HepG2 (cell line): ENCODE results near the gene NDEL1. TPM values are rescaled to one million over a fixed set of nuclear protein-coding genes. Genes with fewer than 3 reads are reported as not detected.

Experiments used
- ATAC-seq: fragments of 200-7000 bp; cut with Tn5 transposase; 3 replicates; pipeline ENCODE4 v1.9.1; 2020; ENCODE audit warnings: mild to moderate bottlenecking, moderate library complexity
- BruUV-seq: library from RNA; stranded (reverse); fragments of 400-500 nt; replicated peaks from 2 replicates; lab custom pipeline; 2021; lab: Mats Ljungman, UMichigan
- CTCF ChIA-PET: fragments of 300-600 bp; formaldehyde crosslinking; extraction: SDS; loops from one replicate; lab custom pipeline; 2021; ENCODE audit warnings: low total read pairs, inconsistent platforms, low intra/inter-chr PET ratio; lab: Yijun Ruan, JAX
- POLR2A ChIA-PET: fragments of 350-600 bp; sonication (Branson Sonifier 250); formaldehyde crosslinking; loops from one replicate; lab custom pipeline; 2020; ENCODE audit warnings: antibody characterized with exemption, inconsistent platforms; lab: Yijun Ruan, JAX
- DNase-seq: peaks from one replicate; pipeline ENCODE4 v3.0.0-alpha.2; 2015; ENCODE audit warnings: low spot score
- FAIRE-seq: peaks from 3 replicates; lab custom pipeline; 2011; peaks lifted over from hg19 to GRCh38; lab: Jason Lieb, UNC
- H2AFZ ChIP-seq: one replicate; pipeline ENCODE4 v1.6.1; 2011; ENCODE audit warnings: low read length, inconsistent platforms
- H3K27ac ChIP-seq: fragments of 300-600 bp; 3 replicates; pipeline ENCODE4 v1.8.0; 2011; ENCODE audit warnings: mixed run types, mild to moderate bottlenecking, mixed read lengths, low read length, inconsistent platforms; ENCODE audit not compliant: insufficient read depth; ENCODE audit errors: extremely low read length
- H3K27me3 ChIP-seq, 2 experiments: fragments of 200-600 bp in 1 of 2; 2 replicates in 1 of 2; 3 replicates in 1 of 2; pipeline versions ENCODE4 v1.6.0 to v1.8.0; 2011; ENCODE audit warnings: low read length in 2 of 2, mild to moderate bottlenecking in 2 of 2, moderate library complexity in 2 of 2, inconsistent platforms in 1 of 2; ENCODE audit not compliant: insufficient read depth in 2 of 2, control insufficient read depth in 1 of 2
- H3K36me3 ChIP-seq, 2 experiments: fragments of 200-600 bp in 1 of 2; replicated peaks in 1 of 2; 2 replicates in 1 of 2; 3 replicates in 1 of 2; pipeline versions ENCODE4 v1.5.1 to v1.8.0; 2011; ENCODE audit warnings: low read length in 2 of 2, inconsistent platforms in 1 of 2; ENCODE audit not compliant: insufficient read depth in 2 of 2, control insufficient read depth in 1 of 2
- H3K4me1 ChIP-seq: 2 replicates; pipeline ENCODE4 v1.5.1; 2012; ENCODE audit warnings: low read length, inconsistent platforms; ENCODE audit not compliant: insufficient read depth
- H3K4me2 ChIP-seq: 2 replicates; pipeline ENCODE4 v1.6.0; 2011; ENCODE audit warnings: low read depth, low read length, inconsistent platforms
- H3K4me3 ChIP-seq, 3 experiments: fragments of 200-600 bp in 1 of 3; sonication (generic), shearing (Covaris generic) in 1 of 3; replicated peaks in 1 of 3; 2 replicates each; pipeline ENCODE4 v1.5.1; 2011 to 2016; ENCODE audit warnings: low read length in 3 of 3, inconsistent platforms in 2 of 3, low read depth in 2 of 3, mild to moderate bottlenecking in 2 of 3, control low read depth in 1 of 3, mixed read lengths in 1 of 3; ENCODE audit not compliant: insufficient read depth in 1 of 3
- H3K79me2 ChIP-seq: one replicate; pipeline ENCODE4 v1.6.1; 2011; ENCODE audit warnings: low read length, inconsistent platforms; ENCODE audit not compliant: insufficient read depth
- H3K9ac ChIP-seq: 2 replicates; pipeline ENCODE4 v1.6.0; 2011; ENCODE audit warnings: mild to moderate bottlenecking, low read depth, low read length, inconsistent platforms; ENCODE audit not compliant: insufficient read depth
- H3K9me3 ChIP-seq: 2 replicates; pipeline ENCODE4 v1.5.1; 2012; ENCODE audit warnings: mild to moderate bottlenecking, low read length
- H4K20me1 ChIP-seq: 2 replicates; pipeline ENCODE4 v1.6.0; 2011; ENCODE audit warnings: inconsistent platforms, mild to moderate bottlenecking, low read length, moderate library complexity; ENCODE audit not compliant: insufficient read depth
- BRCA1 ChIP-seq: sonication (generic); formaldehyde crosslinking; IDR thresholded peaks from 2 replicates; pipeline ENCODE4 v1.4.0; 2020; ENCODE audit warnings: missing genetic modification reagents
- E2F1 ChIP-seq: sonication (generic); formaldehyde crosslinking; IDR thresholded peaks from 2 replicates; pipeline ENCODE4 v1.5.0; 2020; ENCODE audit warnings: missing genetic modification reagents
- HMG20A ChIP-seq: IDR thresholded peaks from 2 replicates; pipeline ENCODE4 v1.6.1; 2016; ENCODE audit warnings: borderline replicate concordance
- HMGXB4 ChIP-seq, 2 experiments: sonication (generic) in 1 of 2; formaldehyde crosslinking in 1 of 2; IDR thresholded peaks; 2 replicates each; pipeline versions ENCODE4 v1.4.0 to v1.6.1; 2018 to 2020; ENCODE audit warnings: missing genetic modification reagents in 2 of 2, borderline replicate concordance in 1 of 2, low read depth in 1 of 2, mild to moderate bottlenecking in 1 of 2, missing biosample characterization in 1 of 2
- PAF1 ChIP-seq: IDR thresholded peaks from 2 replicates; pipeline ENCODE4 v1.6.1; 2016; ENCODE audit warnings: missing genetic modification reagents, missing compliant biosample characterization
- PRDM10 ChIP-seq: sonication (generic); formaldehyde crosslinking; IDR thresholded peaks from 2 replicates; pipeline ENCODE4 v1.4.0; 2020; ENCODE audit warnings: low read depth, missing genetic modification reagents
- SRF ChIP-seq: IDR thresholded peaks from 2 replicates; pipeline ENCODE4 v1.6.1; 2011; ENCODE audit warnings: mild to moderate bottlenecking, low read depth, low read length, moderate library complexity
- ZFP36 ChIP-seq: fragments of 150-350 bp; IDR thresholded peaks from 2 replicates; pipeline ENCODE4 v1.6.1; 2018; ENCODE audit warnings: borderline replicate concordance, low read length, low read depth; ENCODE audit not compliant: partially characterized antibody
- ZNF101 ChIP-seq: sonication (generic); formaldehyde crosslinking; IDR thresholded peaks from 2 replicates; pipeline ENCODE4 v1.4.0; 2020; ENCODE audit warnings: mild to moderate bottlenecking, low read depth, missing genetic modification reagents, borderline replicate concordance
- ZNF3 ChIP-seq: IDR thresholded peaks from 2 replicates; pipeline ENCODE4 v1.7.0; 2017; ENCODE audit warnings: inconsistent platforms
- ZNF329 ChIP-seq: sonication (generic); formaldehyde crosslinking; IDR thresholded peaks from 2 replicates; pipeline ENCODE4 v1.9.0; 2021; ENCODE audit warnings: low read depth, mild to moderate bottlenecking, missing genetic modification reagents
- WGBS: methylation state at CpG from one replicate; pipeline ENCODE4 v1.1.6; 2017; ENCODE audit warnings: low lambda C conversion rate; 5-methylcytosine and 5-hydroxymethylcytosine counted together
- in situ Hi-C: cut with HindIII; loops from 2 replicates; pipeline ENCODE4 v1.10.0; 2017; ENCODE audit warnings: low pct_unique_long_range_greater_than_20kb; ENCODE audit not compliant: extremely low pct_ligation_motif_present
- intact Hi-C: fragments of 100-400 bp; cut with micrococcal nuclease; formaldehyde crosslinking; loops from one replicate; pipeline ENCODE4 v1.10.0; 2022; ENCODE audit not compliant: unreplicated experiment
- polyA plus RNA-seq, 8 experiments: library from polyadenylated mRNA; depleted of rRNA in 3 of 8; stranded (reverse) in 7 of 8; unstranded in 1 of 8; fragments of >200 nt; fragmentation: Illumina TruSeq in 4 of 8; extraction: Trizol in 4 of 8; gene quantifications; 2 replicates each; pipeline versions ENCODE4 v1.2.1 to v1.2.3, GENCODE V29; 2011 to 2016; ENCODE audit warnings: low read depth in 4 of 8, missing spikeins in 1 of 8, mixed read lengths in 1 of 8; ENCODE audit not compliant: insufficient read depth in 1 of 8
- total RNA-seq, 5 experiments: library from RNA; depleted of rRNA; stranded (reverse); fragments of >200 nt; fragmentation: Illumina TruSeq; extraction: Trizol; gene quantifications; 2 replicates each; pipeline ENCODE4 v1.2.3, GENCODE V29; 2016; ENCODE audit warnings: low read depth in 1 of 5

NDEL1 gene
- total and polyA plus RNA-seq, 2 of the 13 experiments (the other 11 are each of a cell fraction or from before 2014, with no cell fraction given), result 59.8 to 153 TPM

GRCh38 chr17:8436844-8437171, 1.1 kb downstream of the NDEL1 start:
- Histone ChIP-seq H3K27ac (peak overlapping the region; percentile 93), H3K4me3 (peak overlapping the region; percentile 92 to 99 (median 97)), H4K20me1 (peaks cover 25% of the 10 kb centered on the region), H3K27me3 (no peaks in the 10 kb centered on the region; a peak in 1 of 5 replicates), H3K4me2 (peak overlapping the region; percentile 73), H3K4me1 (peaks cover 48% of the 10 kb centered on the region), H3K9me3 (no peaks in the 10 kb centered on the region), H3K9ac (peak overlapping the region; percentile 99), H2AFZ (no peak overlapping the region), H3K79me2 (peaks cover 58% of the 10 kb centered on the region), H3K36me3 (peaks cover 0 to 13% of the 10 kb centered on the region in 2 experiments; a peak in 2 of 5 replicates)
- ATAC-seq (no peak), DNase-seq (no peak), FAIRE-seq (no peak)
- ChIA-PET POLR2A (interaction anchor here (1.1 to 2.1 kb wide), 3 partner anchors 10 to 53 kb away, joined by 4 to 10 read pairs (median 5); no protein-coding TSS in a partner anchor), CTCF (no interaction called here)
- intact Hi-C loops (loop anchor here (10.0 kb wide), 1 partner anchor 52 kb away; the partner anchor contains the start of gene RPL26), in situ Hi-C loops (no loop called here)
- BruUV-seq, result TSS peak; percentile 56
- TF ChIP-seq ZFP36 (no peak), E2F1 (CRISPR knock-in tag) (0 out of 2 replicates have a peak, but pooled peaks have one; percentile 2)
- 0% methylated on average over 5 of the region's 5 CpGs for WGBS

- 91% methylated on average over 5 of the region's 5 CpGs for WGBS
- ChIA-PET POLR2A (interaction anchor here (2.1 kb wide), 1 partner anchor 18 kb away, joined by 10 read pairs; no protein-coding TSS in a partner anchor), CTCF (interaction anchor here (0.8 kb wide), 1 partner anchor 28 kb away, joined by 3 read pairs; no protein-coding TSS in a partner anchor)
- Histone ChIP-seq H3K4me2 (peak overlapping the region; percentile 73), H3K4me3 (no peak overlapping the region), H3K27me3 (no peaks in the 10 kb centered on the region; a peak in 1 of 5 replicates), H3K4me1 (peaks cover 59% of the 10 kb centered on the region), H3K36me3 (peaks cover 0 to 13% of the 10 kb centered on the region in 2 experiments; a peak in 2 of 5 replicates), H4K20me1 (peaks cover 35% of the 10 kb centered on the region), H3K79me2 (peaks cover 72% of the 10 kb centered on the region), H3K9me3 (no peaks in the 10 kb centered on the region), H3K27ac (no peak overlapping the region), H2AFZ (no peak overlapping the region), H3K9ac (no peak overlapping the region)
- FAIRE-seq, result no peak
- DNase-seq, result no peak
- no peak for ATAC-seq
- intact Hi-C loops, result loop anchor here (10.0 kb wide), 1 partner anchor 54 kb away; the partner anchor contains the start of gene RPL26
- no TSS peak for BruUV-seq
- in situ Hi-C loops, result no loop called here
- no peak for TF ChIP-seq HMGXB4 (CRISPR knock-in tag; IDR thresholded peaks at IDR 0.05; ENCODE audit: borderline replicate concordance in 1 of 2, low read depth in 1 of 2)
- TF ChIP-seq ZNF101 (CRISPR knock-in tag), result no peak
- TF ChIP-seq PAF1, result no peak
- no peak for TF ChIP-seq BRCA1 (CRISPR knock-in tag)
- TF ChIP-seq ZNF329 (CRISPR knock-in tag), result no peak
- TF ChIP-seq ZNF3, result no peak
- no peak for TF ChIP-seq HMG20A (CRISPR knock-in tag)
- no peak for TF ChIP-seq PRDM10 (CRISPR knock-in tag)
- TF ChIP-seq SRF, result no peak
Observed at GRCh38 chr17:8438441-8438840, 2.8 kb downstream of the NDEL1 start.
